ENCODE data around the gene AGBL3.
"Not testable (repeated sequence)": the region's sequence is repeated elsewhere in the genome, so short reads cannot be mapped to it uniquely, and the experiment has no call there.

AGBL3 gene

GRCh38 chr7:134966691-134967090, 19.6 kb upstream of the AGBL3 start:
- DNase-seq = no peak

- DNase-seq = no peak
Observed at GRCh38 chr7:134968110-134968509, 18.2 kb upstream of the AGBL3 start.

GRCh38 chr7:134981645-134982044, 4.7 kb upstream of the AGBL3 start:
- not testable (repeated sequence) for DNase-seq

GRCh38 chr7:134985894-134986362, 380 bp upstream of the AGBL3 start:
- no peak for DNase-seq

GRCh38 chr7:134988161-134988560, 1.9 kb downstream of the AGBL3 start:
- DNase-seq = no peak

GRCh38 chr7:134991469-134992339, 5.4 kb downstream of the AGBL3 start:
- no peak for DNase-seq

- no peak for DNase-seq
Observed at GRCh38 chr7:134992626-134993179, 6.4 kb downstream of the AGBL3 start.

GRCh38 chr7:134993877-134994456, 7.7 kb downstream of the AGBL3 start:
- DNase-seq = no peak

GRCh38 chr7:134995239-134996096, 9.2 kb downstream of the AGBL3 start:
- no peak for DNase-seq

- DNase-seq = no peak
Observed at GRCh38 chr7:134996097-134996550, 9.8 kb downstream of the AGBL3 start.

- no peak for DNase-seq
Observed at GRCh38 chr7:134997214-134997885, 11.0 kb downstream of the AGBL3 start.

- no peak for DNase-seq
Observed at GRCh38 chr7:134999136-134999535, 12.8 kb downstream of the AGBL3 start.

- DNase-seq = no peak
Observed at GRCh38 chr7:135001390-135002165, 15.3 kb downstream of the AGBL3 start.

- no peak for DNase-seq
Observed at GRCh38 chr7:135012229-135012628, 25.9 kb downstream of the AGBL3 start.

GRCh38 chr7:135023622-135024021, 37.3 kb downstream of the AGBL3 start:
- DNase-seq = no peak

GRCh38 chr7:135035252-135035651, 48.9 kb downstream of the AGBL3 start:
- DNase-seq = no peak

GRCh38 chr7:135067017-135067416, 80.7 kb downstream of the AGBL3 start:
- not testable (repeated sequence) for DNase-seq

GRCh38 chr7:135074096-135074495, 87.8 kb downstream of the AGBL3 start:
- no peak for DNase-seq

GRCh38 chr7:135074531-135074930, 88.2 kb downstream of the AGBL3 start:
- DNase-seq = no peak

GRCh38 chr7:135075716-135076115, 89.4 kb downstream of the AGBL3 start:
- DNase-seq = no peak

- DNase-seq = no peak
Observed at GRCh38 chr7:135076882-135077281, 90.6 kb downstream of the AGBL3 start.
